ENCODE results near the gene RHBDL3. TPM values are rescaled to one million over a fixed set of nuclear protein-coding genes. Genes with fewer than 3 reads are reported as not detected.
"Not testable (repeated sequence)": the region's sequence is repeated elsewhere in the genome, so short reads cannot be mapped to it uniquely, and the experiment has no call there.

Gene RHBDL3
- total RNA-seq, 1 experiment from 2014 or later: 0.10 TPM

DNA sequence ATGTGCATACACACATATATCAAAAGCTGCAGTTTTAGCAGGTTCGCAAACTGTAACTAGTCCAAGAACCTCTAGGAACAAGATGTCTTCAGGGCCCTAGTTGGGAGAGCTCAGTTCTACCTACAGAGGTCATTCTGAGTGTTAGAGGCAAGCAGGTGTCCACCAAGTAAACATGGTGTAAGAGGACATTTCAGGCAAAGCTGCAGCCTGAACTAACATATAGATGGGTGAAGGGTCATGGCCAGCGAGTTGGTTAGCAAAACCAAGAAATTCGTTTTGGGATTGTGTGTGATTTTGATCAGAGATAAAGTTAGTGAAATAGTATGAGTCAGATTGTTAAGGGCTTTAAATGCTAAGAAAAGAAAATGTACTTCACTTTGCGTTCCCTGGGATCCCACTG, 51.7 kb downstream of the RHBDL3 start:
- DNase-seq (ENCODE audit: low spot score): no peak
- in situ Hi-C loops (cut with HindIII; ENCODE audit: low sequenced_read_pairs): no loop called here

DNA sequence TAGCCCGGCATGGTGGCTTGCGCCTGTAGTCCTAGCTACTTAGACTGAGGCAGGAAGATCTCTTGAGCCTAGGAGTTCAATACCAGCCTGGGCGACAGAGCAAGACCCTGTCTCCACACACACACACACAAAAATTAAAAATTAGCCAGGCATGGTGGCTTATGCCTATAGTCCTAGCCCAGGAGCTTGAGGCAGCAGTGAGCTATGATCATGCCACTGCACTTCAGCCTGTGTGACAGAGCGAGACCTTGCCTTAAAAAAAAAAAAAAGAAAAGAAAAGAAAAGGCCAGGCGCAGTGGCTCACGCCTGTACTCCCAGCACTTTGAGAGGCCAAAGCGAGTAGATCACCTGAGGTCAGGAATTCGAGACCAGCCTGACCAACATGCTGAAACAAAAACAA, 52.4 kb downstream of the RHBDL3 start:
- DNase-seq (ENCODE audit: low spot score): no peak
- in situ Hi-C loops (cut with HindIII; ENCODE audit: low sequenced_read_pairs): no loop called here

DNA sequence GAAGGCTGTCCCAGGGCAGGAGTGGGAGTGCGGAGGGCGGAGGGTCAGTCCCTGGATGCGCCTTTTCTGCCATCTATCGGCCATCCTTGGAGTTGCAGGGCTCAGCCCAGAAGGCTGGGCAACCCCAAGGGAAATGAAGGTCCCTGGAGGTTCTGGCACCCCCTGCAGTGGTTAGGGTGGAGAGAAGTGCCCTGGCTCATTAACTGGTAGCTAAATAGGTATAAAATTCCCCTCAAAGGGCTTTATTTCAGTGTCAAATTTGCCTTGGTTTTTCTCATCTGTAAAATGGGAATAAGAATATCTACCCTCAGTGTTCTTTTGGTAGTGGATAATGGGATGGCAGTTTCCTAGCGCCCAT, 53.9 kb downstream of the RHBDL3 start:
- in situ Hi-C loops (cut with HindIII; ENCODE audit: low sequenced_read_pairs): no loop called here
- peak; percentile 67 for DNase-seq (ENCODE audit: low spot score)

DNA sequence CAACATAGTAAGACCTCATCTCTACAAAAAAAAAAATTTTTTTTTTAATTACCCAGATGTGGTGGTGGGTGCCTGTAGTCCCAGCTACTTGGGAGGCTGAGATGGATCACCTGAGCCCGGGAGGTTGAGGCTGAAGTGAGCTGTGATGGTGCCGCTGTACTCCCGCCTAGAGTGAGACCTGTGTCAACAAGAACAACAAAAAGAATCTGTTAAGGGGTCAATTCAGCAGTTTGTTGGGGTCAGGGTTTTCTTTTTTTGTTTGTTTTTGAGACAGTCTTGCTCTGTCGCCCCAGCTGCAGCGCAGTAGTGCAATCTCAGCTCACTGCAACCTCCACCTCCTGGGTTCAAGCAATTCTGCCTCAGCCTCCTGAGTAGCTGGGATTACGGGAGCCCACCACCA, 54.4 kb downstream of the RHBDL3 start:
- DNase-seq (ENCODE audit: low spot score); in situ Hi-C loops (cut with HindIII; ENCODE audit: low sequenced_read_pairs): not testable (repeated sequence)

DNA sequence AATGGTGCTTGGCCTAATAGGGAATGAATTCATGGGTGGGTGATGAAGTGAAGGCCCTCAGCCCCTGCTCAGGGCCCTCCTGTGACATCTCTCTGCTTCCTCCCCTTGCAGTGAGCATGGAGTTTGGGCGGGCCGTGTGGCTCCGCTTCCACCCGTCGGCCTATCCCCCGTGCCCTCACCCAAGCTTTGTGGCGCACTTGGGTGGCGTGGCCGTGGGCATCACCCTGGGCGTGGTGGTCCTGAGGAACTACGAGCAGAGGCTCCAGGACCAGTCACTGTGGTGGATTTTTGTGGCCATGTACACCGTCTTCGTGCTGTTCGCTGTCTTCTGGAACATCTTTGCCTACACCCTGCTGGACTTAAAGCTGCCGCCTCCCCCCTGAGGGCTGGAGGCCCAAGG, 55.2 kb downstream of the RHBDL3 start:
- no peak for DNase-seq (ENCODE audit: low spot score)
- in situ Hi-C loops (cut with HindIII; ENCODE audit: low sequenced_read_pairs): no loop called here

DNA sequence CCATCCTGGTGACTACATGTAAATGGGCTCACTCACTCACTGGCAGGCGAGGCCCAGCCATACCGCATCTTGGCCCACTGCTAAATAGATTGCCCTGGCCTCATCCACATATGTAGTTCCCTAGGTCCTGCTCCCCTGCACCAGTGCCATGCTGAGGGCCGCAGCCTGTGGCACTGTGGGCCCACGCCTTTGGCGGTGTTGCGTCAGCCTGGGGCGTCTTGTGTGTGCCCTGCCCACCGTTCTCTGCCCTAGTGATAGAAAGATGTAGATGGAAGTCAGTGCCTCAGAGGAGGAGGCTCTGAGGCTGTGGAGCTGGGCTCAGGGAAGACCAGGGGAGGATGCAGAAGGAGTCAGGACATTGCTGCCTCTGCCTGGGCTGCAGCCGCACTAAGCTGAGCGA, 57.4 kb downstream of the RHBDL3 start:
- DNase-seq (ENCODE audit: low spot score): no peak
- in situ Hi-C loops (cut with HindIII; ENCODE audit: low sequenced_read_pairs): no loop called here

DNA sequence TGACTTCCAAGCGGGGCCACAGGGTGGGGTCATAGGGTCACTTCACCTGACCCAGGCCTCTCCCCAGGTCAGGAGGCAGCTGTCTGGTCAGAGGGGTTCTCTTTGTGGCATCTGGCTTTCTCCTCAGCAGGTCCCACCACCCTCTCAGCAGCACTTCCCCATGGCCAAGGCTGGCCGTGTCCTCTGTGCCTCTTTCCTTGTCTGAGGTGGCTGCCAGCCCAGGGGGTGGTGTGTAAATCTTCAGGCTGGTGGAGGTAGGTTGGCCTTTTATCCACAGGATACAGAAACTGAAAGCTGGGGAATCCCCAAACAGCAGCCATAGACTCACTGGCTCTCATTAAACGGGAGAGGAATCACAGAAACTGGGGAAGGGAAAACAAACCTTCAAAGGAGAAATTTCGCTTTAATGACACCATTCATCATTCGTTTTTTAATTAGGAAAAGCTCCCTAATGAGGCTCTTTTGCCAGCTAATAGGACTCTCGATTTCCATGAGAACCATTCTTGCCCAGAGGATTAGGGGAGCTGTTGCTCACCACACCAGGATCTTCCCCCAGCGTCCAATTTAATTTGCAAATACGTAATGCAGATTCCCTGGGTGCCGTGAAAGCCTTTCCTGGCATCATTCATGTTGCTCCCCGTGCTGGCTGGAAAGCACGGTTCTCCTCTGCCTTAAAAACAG, 58.3 kb downstream of the RHBDL3 start:
- DNase-seq (ENCODE audit: low spot score): no peak

DNA sequence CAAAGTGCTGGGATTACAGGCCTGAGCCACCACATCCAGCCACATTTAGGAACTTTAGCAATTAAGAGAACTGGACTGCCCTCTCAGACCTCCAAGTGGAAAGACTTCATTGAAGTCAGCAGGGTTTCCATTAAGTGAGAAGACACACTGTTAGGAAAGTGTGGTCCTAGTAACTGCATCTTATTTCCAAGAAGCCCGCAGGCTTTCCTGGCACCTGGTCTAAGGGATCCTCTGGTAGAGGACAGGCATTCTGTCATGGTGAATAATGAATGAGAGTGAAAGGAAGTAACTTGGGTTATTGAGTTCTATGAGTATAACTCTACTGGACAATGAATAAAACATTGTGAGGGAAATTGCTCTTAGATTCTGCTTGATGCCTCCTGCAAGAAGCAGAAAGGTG, 62.3 kb downstream of the RHBDL3 start:
- in situ Hi-C loops (cut with HindIII; ENCODE audit: low sequenced_read_pairs): no loop called here

More for the DNA sequence above, 58.3 kb downstream of the RHBDL3 start:
- in situ Hi-C loops (cut with HindIII; ENCODE audit: low sequenced_read_pairs): no loop called here

DNA sequence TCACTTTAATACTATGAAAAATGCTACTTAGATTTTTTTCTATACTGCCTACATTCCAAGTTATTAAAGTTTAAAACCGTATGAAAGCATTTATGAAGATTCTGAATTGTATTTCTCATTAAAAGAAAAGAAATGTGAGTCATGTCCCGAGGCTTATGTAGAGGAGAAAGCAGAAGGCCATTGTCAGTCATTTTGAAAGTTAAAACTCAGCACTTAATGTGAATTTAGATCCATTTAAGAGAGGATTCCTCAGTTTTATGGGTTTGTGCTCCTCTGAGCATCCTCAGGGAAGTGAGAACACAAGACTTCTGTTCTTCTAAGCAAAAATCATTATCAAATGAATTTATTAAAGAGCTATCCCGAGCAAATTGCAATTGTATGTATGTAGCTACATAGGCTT, 64.5 kb downstream of the RHBDL3 start:
- in situ Hi-C loops (cut with HindIII; ENCODE audit: low sequenced_read_pairs): no loop called here
- DNase-seq (ENCODE audit: low spot score): no peak

More for the DNA sequence above, 62.3 kb downstream of the RHBDL3 start:
- DNase-seq (ENCODE audit: low spot score): no peak

DNA sequence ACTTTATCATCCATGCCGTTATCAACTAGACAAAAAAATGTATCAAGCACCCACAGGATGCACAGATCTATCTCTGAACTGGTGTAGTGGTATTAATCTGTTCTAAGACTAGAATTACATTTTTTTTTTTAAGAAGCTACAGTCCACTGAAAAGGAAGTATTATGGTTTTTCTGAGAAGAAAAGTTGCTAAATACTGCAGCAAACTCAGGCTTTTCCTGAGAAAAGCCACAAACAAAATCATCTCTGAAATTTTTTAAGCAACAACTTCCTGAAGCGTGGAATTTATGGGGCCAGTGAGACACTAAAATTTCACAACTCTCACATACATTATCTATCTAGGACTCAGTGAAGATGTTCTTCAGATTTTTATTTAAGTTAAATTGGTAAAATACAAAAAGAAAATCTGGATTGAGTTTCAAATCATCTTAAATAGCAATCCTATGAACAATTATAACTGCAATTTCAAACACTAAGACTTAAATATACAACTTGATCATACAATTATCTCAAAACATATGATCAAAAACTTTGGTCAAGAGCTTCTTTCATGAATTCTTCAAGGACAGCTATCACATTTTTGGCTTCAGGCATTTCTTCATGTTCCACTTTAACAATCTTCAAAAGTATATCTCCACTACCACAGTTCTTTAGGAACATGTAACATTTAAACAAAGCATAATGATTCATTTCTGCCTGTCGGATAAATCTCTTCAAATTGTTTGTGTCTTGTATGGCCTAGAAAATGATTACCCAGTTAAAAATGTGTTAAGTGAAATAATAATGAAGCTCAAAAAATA, 65.8 kb downstream of the RHBDL3 start:
- in situ Hi-C loops (cut with HindIII; ENCODE audit: low sequenced_read_pairs): no loop called here
- no peak for DNase-seq (ENCODE audit: low spot score)

DNA sequence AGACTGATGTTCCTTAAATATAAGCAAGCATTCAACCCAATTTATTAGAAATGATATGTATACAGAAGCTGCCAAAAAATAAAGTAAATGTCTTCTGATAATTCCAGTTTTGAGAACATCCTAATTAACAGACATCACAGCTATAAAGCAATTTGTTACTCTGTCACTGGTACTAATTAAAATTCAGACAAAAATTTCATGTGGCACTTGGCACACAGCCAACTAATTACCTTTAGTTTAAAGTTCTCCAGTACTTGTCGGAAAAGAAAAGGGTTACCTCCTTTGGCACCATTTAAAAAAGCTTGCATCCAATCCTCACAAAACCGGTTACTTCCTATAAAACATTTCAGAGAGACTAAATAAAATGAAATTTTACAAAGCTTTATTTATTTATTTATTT, 67.6 kb downstream of the RHBDL3 start:
- in situ Hi-C loops (cut with HindIII; ENCODE audit: low sequenced_read_pairs): no loop called here

DNA sequence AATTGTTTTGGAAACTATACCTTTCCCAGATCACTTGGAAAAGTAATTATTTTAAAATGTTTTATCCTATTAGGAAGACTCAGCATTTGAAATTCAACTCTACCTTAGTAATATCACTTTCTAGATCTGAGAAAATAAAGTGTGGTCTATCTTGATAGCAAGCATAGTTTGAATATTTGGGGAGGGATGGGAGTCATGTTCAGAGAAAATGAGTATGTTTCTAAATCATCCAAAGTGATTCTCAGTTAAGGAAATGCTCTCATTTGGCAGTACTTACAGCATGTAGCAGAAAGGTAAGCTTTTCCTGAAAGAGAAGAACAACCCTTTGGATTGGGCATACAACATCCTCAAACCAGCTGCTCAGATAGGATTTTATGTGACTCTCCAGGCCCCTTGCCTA, 69.4 kb downstream of the RHBDL3 start:
- in situ Hi-C loops (cut with HindIII; ENCODE audit: low sequenced_read_pairs): no loop called here
- DNase-seq (ENCODE audit: low spot score): no peak

More for the DNA sequence above, 67.6 kb downstream of the RHBDL3 start:
- no peak for DNase-seq (ENCODE audit: low spot score)

DNA sequence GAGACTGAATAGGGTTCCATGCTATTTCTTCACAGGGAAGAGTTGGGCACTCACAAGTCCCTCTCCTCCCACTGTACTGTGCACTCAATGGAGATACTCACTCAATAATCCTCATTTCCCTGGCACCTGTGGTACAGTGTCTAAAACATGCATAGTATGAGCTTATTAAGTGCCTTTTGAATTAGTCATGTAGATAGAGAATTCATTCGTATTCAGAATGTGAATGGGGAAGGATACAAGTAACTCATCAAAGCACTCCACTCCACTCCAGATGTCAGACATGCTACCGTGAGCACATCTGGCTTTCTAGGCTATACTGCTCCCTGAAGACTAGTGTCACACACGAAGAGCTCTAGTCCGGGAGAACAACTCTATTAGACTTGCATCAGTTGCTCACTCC, 70.1 kb downstream of the RHBDL3 start:
- in situ Hi-C loops (cut with HindIII; ENCODE audit: low sequenced_read_pairs): no loop called here
- no peak for DNase-seq (ENCODE audit: low spot score)

DNA sequence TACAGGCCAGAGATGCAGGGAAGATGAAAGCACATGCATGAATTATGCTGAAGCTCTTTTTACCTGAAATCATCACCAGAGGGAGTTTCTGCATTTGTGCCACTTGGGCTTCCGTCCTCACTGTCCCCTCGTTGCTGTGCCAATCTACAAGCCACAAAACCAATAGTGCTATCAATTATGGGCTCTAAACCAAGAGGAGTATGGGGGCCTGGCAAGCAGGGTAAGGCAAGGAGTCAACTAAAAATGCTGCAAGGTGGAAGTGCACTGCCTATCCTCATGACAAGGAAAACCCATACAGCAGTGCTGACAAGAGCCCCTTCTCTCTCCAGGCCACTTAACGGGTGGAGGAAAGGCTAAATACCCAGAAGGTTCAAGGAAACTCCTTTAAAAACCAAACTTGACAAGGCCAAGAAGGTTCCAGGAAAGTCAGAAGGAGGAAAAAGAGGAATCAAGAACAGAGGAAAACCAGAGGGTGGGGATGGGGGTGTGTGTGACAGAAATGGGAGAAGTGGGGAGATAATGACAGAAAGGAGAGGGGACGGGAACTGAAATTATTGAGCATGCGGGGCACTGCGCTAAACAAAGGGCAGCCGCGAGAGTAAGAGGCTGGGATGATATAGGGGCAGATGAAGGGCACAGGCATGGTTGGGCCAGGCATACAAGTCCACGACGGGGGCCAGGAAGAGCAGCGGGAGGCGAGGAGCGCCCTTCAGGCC, 75.7 kb downstream of the RHBDL3 start:
- peak; percentile 36 for DNase-seq (ENCODE audit: low spot score)
- in situ Hi-C loops (cut with HindIII; ENCODE audit: low sequenced_read_pairs): no loop called here

DNA sequence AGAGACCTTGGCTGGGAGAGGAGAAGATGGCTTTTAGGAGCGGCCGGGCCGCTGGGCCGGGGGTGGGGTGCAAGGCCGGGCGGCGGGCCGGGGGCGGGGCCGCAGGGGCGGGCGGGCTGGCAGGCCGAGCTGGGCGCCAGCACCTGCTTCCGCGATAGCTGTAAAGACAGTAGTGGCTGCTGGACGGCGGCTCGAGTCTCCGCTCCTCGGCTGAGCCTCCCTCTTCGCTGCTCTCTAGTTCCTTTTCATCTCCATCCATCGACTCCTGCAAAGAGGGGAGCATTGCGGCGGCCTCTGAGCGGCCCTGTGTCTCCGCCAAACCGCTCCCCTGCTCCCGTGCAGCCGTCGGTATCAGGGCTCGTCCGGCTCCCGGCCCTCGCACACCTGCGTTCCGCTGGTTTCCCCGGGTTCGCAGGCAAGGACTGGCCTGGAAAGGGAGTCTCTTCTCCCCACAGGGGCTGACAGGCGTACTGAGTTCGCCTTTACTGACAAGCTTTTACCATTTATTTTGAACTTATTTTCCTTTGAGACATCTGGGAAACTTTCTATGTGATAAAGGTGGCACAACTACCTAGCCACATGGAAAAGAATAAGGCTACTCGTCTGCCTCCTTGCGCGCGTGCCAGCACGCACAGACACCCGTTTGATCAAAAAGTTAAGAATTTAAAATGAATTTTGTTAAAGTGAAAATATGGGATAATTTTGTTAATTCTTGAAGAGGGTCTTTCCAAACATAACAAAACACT, 76.4 kb downstream of the RHBDL3 start, which contains the start of gene C17orf75:
C17orf75 (minus strand) TSS at position 317 of the 746 bp plus-strand sequence; CDS start at position 283, 34 bp downstream.
- DNase-seq (ENCODE audit: low spot score): peak; percentile 85
- in situ Hi-C loops (cut with HindIII; ENCODE audit: low sequenced_read_pairs): no loop called here

DNA sequence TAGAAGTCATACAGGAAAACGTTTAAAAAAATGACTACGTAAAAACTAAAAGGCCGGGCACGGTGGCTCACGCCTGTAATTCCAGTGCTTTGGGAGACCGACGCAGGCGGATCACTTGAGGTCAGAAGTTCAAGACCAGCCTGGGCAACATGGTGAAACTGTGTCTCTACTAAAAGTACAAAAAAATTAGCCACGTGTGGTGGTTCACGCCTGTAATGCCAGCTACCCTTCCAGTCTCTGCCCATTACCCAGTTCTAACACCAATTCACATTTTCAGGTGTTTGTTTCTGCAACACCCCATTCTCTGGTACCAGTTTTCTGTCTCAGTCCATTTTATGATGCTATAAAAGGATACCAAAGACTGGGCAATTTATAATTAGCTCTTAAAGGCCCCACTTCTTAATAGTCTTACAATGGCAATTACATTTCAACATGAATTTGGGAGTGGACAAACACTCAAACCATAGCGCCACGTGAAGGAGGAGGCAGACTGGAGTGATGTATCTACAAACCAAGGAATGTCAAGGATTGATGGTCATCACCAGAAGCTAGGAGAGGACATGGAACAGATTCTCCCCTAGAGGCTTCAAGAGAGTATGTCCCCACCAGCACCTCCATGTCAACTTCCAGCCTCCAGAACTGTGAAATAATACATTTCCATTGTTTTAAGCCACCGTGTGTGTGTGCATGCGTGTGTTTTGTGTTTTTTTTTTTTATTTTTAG, 77.1 kb downstream of the RHBDL3 start:
- DNase-seq (ENCODE audit: low spot score): no peak
- in situ Hi-C loops (cut with HindIII; ENCODE audit: low sequenced_read_pairs): no loop called here

DNA sequence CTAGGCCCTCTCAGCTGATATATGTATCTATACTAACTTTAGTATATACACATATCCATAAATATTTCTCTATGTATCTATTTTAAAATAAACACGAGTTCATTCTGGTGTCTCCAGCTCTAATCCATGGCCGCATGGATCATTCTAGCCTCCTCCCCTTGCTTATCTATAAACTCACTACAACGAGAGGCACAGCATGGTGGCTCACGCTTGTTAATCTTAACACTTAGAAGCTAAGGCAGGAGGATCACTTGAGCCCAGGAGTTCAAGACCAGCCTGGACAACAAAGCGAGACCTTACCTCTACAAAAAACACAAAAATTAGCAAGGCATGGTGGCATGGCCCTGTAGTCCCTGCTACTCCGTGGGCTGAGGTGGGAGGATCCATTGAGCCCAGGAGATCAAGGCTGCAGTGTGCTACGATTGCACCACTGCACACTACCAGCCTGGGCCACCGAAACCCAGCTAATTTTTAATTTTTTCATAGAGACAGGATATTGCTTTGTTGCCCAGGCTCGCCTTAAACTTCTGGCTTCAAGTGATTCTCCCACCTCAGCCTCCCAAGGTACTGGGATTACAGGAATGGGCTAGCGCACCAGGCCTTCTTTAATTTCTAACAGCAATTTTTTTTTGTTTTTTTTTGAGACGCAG, 80.4 kb downstream of the RHBDL3 start:
- DNase-seq (ENCODE audit: low spot score): no peak
- in situ Hi-C loops (cut with HindIII; ENCODE audit: low sequenced_read_pairs): no loop called here

DNA sequence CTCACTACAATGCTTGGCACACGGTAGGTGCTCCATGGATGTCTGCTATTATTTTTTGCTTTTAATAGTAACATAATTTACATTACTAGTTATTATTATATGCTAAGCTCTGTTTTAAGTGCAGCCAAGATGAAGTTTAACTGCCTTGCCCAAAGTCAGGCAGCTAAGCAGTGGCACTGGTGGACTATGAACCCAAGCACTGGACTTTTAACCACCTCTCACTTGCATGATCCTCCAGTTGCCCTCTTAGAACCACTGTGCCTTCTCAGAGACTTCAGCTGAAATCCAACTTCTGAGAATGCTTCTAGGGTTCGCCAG, 82.8 kb downstream of the RHBDL3 start:
- in situ Hi-C loops (cut with HindIII; ENCODE audit: low sequenced_read_pairs): no loop called here

DNA sequence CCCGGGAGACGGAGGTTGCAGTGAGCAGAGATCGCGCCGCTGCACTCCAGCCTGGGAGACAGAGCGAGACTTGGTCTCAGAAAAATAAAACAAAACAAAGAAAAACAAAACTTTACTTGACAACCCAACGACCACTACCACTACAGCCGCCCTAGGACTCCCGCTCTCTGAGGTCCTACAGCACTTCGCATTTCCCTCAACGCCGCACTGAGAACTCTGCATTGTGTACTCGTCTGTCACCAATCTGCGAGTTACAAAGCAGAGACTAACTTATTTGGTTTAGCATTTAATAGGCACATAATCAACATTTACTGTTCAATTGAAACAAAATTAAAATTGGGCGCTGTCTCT, 83.8 kb downstream of the RHBDL3 start:
- in situ Hi-C loops (cut with HindIII; ENCODE audit: low sequenced_read_pairs): no loop called here
- no peak for DNase-seq (ENCODE audit: low spot score)

More for the DNA sequence above, 82.8 kb downstream of the RHBDL3 start:
- no peak for DNase-seq (ENCODE audit: low spot score)

Measured in G401 (cell line).